Activated naive CD4-positive, alpha-beta T cell treated with anti-CD3 and anti-CD28 coated beads, Interleukin-2, amount 10 ng/mL, durations not matched to agents 7 days and 5 days (primary cell): Measurements from ENCODE around the gene ANXA4.
"Not testable (repeated sequence)": the region's sequence is repeated elsewhere in the genome, so short reads cannot be mapped to it uniquely, and the experiment has no call there.

Experiments
- CTCF ChIA-PET: fragments of 350-600 bp; sonication (Branson Sonifier 250); formaldehyde crosslinking; loops from one replicate; lab custom pipeline; 2021; ENCODE audit warnings: antibody characterized with exemption; lab: Charles Lee
- DNase-seq: peaks from one replicate; pipeline ENCODE4 v3.0.0-alpha.2; 2020
- H3K27ac Mint-ChIP-seq: one replicate; pipeline ENCODE4 v1.8.0; 2021; ENCODE audit warnings: mild to moderate bottlenecking, moderate library complexity, mixed read lengths
- H3K27me3 Mint-ChIP-seq: one replicate; pipeline ENCODE4 v1.8.0; 2021; ENCODE audit warnings: mild to moderate bottlenecking, mixed read lengths
- H3K36me3 Mint-ChIP-seq: one replicate; pipeline ENCODE4 v1.8.0; 2021; ENCODE audit warnings: mixed read lengths
- H3K4me1 Mint-ChIP-seq: one replicate; pipeline ENCODE4 v1.8.0; 2021; ENCODE audit warnings: mixed read lengths
- H3K4me3 Mint-ChIP-seq: one replicate; pipeline ENCODE4 v1.8.0; 2021; ENCODE audit warnings: mild to moderate bottlenecking, moderate library complexity, mixed read lengths
- H3K9me3 Mint-ChIP-seq: one replicate; pipeline ENCODE4 v1.8.0; 2021; ENCODE audit warnings: mixed read lengths

The ANXA4 gene

GRCh38 chr2:69829256-69830044, 87.5 kb downstream of the ANXA4 start, which contains the start of gene GMCL1:
Gene GMCL1 (plus strand): TSS chr2:69829660. CDS start chr2:69829893, 233 bp downstream.
- DNase-seq: peak; percentile 99
- peak within 1 kb of the TSS; percentile 95 for H3K27ac Mint-ChIP-seq
- peak within 1 kb of the TSS; percentile 98 for H3K4me3 Mint-ChIP-seq
- peaks cover 4% of the 10 kb centered on the region for H3K27me3 Mint-ChIP-seq
- CTCF ChIA-PET: interaction anchor here (1.3 to 2.2 kb wide), 4 partner anchors 10 to 105 kb away, joined by 4 to 9 read pairs (median 6); no protein-coding TSS in a partner anchor
- H3K9me3 Mint-ChIP-seq: no peaks in the 10 kb centered on the region
- peaks cover 60% of the 10 kb centered on the region for H3K4me1 Mint-ChIP-seq
- H3K36me3 Mint-ChIP-seq: peaks cover 19% of the 10 kb centered on the region

DNA sequence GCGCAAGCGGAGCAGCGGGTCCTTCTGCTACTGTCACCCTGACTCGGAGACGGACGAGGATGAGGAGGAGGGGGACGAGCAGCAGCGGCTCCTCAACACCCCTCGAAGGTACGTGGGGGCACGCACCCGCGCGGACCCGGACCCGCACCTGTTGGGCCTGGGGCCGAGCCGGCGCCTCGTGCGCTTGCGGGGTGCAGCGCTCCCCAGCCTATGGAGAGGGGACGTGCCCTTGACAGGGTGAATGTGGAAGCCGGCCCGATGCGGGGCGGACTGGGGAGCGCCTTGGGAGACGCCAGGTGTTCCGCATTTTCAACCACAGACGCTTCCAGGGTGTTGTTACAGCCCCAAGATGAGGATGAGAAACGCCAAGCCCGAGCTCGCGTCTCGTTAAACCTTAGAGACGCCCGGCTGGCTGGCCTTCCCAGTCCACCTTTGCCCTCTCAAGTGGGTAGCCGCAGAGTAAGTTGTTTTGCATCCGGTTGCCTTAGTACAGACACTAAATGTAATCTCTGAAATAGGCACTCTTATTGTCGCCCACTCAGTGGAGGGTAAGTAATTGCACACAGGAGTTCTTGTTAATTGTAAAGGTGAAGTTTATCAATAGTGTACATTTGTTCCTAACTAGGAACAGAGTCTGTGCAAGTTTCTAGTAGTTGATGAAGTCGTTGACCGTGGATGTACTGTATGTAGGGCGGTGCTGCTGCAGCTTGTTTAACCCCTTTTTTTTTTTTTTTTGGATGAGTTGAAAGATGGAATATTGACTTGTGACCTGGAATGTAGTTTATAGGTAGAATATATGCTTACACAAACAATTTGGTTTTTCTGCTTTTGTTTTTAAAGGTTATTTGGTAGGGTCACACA, 88.3 kb downstream of the ANXA4 start:
- CTCF ChIA-PET: interaction anchor here (2.0 kb wide), 1 partner anchor 106 kb away, joined by 6 read pairs; no protein-coding TSS in a partner anchor
- Mint-ChIP-seq H3K4me1 (peaks cover 64% of the 10 kb centered on the region), H3K9me3 (no peaks in the 10 kb centered on the region), H3K4me3 (peak overlapping the region; percentile 98), H3K27me3 (peaks cover 4% of the 10 kb centered on the region), H3K27ac (peak overlapping the region; percentile 95), H3K36me3 (peaks cover 24% of the 10 kb centered on the region)
- DNase-seq: peak; percentile 69

DNA sequence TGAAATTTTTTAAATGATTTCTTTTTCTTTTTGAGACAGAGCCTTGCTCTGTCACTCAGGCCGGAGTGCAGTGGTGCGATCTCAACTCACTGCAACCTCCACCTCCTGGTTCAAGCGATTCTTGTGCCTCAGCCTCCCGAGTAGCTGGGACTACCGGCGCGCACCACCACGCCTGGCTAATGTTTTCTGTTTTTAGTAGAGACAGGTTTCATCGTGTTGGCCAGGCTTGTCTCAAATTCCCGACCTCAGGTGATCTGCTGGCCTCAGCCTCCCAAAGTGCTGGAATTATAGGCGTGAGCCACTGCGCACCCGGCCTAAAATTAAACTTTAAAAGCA, 88.9 kb downstream of the ANXA4 start:
- Mint-ChIP-seq H3K36me3 (peaks cover 24% of the 10 kb centered on the region), H3K27ac (peak overlapping the region; percentile 67), H3K4me1 (peaks cover 70% of the 10 kb centered on the region), H3K4me3 (peak overlapping the region; percentile 98)
- not testable (repeated sequence) for DNase-seq, H3K9me3 Mint-ChIP-seq, H3K27me3 Mint-ChIP-seq
- CTCF ChIA-PET: interaction anchor here (2.0 kb wide), 1 partner anchor 106 kb away, joined by 6 read pairs; no protein-coding TSS in a partner anchor

GRCh38 chr2:69831354-69831905, 89.5 kb downstream of the ANXA4 start:
- CTCF ChIA-PET: interaction anchor here (0.6 to 2.0 kb wide), 2 partner anchors 16 to 107 kb away, joined by 4 to 6 read pairs; no protein-coding TSS in a partner anchor
- peaks cover 28% of the 10 kb centered on the region for H3K36me3 Mint-ChIP-seq
- DNase-seq: no peak
- peaks cover 75% of the 10 kb centered on the region for H3K4me1 Mint-ChIP-seq
- H3K27ac Mint-ChIP-seq: peak overlapping the region; percentile 43
- no peaks in the 10 kb centered on the region for H3K9me3 Mint-ChIP-seq
- peak overlapping the region; percentile 50 for H3K4me3 Mint-ChIP-seq
- H3K27me3 Mint-ChIP-seq: peaks cover 4% of the 10 kb centered on the region

- Mint-ChIP-seq H3K4me3 (no peak overlapping the region), H3K9me3 (no peaks in the 10 kb centered on the region), H3K27me3 (peaks cover 4% of the 10 kb centered on the region), H3K4me1 (peaks cover 60% of the 10 kb centered on the region), H3K36me3 (peaks cover 37% of the 10 kb centered on the region), H3K27ac (no peak overlapping the region)
- DNase-seq: no peak
- CTCF ChIA-PET: no interaction called here
These were observed 91.8 kb downstream of the ANXA4 start for GRCh38 chr2:69833752-69834151.

DNA sequence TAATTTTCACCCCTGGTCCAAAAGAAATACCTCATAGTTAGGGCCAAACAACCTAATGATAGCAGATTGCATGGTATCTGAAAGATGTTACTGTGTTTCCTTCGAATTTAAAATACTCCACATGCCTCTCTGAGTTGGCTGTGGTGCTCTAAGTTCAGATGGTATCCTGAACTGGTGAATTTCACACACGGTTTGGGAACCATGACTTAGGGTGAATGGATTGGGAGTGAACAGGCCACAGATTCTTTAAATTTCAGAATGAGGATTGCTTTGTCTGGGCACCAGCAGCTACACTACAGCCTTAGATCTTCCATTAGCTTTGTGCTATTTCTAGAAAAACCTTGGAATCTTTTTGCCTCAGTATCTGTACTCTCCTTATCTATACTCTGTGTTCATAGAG, 93.7 kb downstream of the ANXA4 start:
- DNase-seq: no peak
- Mint-ChIP-seq H3K4me3 (no peak overlapping the region), H3K27ac (no peak overlapping the region), H3K4me1 (peaks cover 51% of the 10 kb centered on the region), H3K27me3 (no peaks in the 10 kb centered on the region), H3K36me3 (peaks cover 39% of the 10 kb centered on the region), H3K9me3 (no peaks in the 10 kb centered on the region)
- CTCF ChIA-PET: interaction anchor here (1.2 kb wide), 1 partner anchor 111 kb away, joined by 3 read pairs; no protein-coding TSS in a partner anchor

DNA sequence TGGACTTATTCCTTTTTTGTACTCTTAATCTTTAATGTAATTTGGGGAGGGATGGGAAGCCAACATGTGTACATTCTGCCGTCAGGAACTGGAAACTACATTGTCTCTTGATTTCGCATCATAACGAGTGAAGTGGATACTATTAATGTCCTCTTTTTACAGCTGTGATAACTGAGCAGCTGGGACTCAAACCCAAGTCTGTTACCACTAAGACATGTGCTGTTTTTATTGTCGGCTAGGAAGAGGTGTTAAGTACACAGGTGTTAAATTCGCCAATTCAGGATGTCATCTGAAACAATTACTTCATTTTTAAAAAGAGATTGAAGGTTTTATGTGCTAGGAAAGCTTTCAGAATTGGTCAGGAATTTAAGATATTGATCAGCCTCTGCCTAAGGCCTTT, 94.4 kb downstream of the ANXA4 start:
- H3K4me1 Mint-ChIP-seq: peaks cover 46% of the 10 kb centered on the region
- H3K4me3 Mint-ChIP-seq: no peak overlapping the region
- CTCF ChIA-PET: interaction anchor here (1.2 kb wide), 1 partner anchor 112 kb away, joined by 3 read pairs; no protein-coding TSS in a partner anchor
- H3K27me3 Mint-ChIP-seq: no peaks in the 10 kb centered on the region
- no peak overlapping the region for H3K27ac Mint-ChIP-seq
- no peak for DNase-seq
- peaks cover 38% of the 10 kb centered on the region for H3K36me3 Mint-ChIP-seq
- no peaks in the 10 kb centered on the region for H3K9me3 Mint-ChIP-seq

GRCh38 chr2:69837533-69837932, 95.6 kb downstream of the ANXA4 start:
- Mint-ChIP-seq H3K27ac (no peak overlapping the region), H3K4me3 (no peak overlapping the region), H3K4me1 (peaks cover 35% of the 10 kb centered on the region), H3K9me3 (no peaks in the 10 kb centered on the region), H3K27me3 (no peaks in the 10 kb centered on the region), H3K36me3 (peaks cover 39% of the 10 kb centered on the region)
- no peak for DNase-seq
- CTCF ChIA-PET: no interaction called here

DNA sequence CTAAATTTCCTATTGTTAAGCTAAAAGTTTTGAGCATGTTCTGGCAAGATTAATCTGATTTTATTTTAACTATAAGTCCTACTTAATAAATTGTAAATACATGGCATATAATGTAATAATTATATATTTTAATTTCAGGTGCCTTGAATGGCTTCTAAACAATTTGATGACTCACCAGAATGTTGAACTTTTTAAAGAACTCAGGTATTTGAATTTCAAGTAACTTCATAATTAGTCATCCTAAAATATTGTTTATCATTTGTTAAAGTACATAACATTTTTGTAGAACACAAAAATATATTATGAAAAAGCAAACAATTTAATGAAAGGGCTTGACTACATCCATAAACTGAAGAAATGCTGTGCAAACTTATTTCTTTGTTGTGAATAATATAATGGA, 102.1 kb downstream of the ANXA4 start:
- Mint-ChIP-seq H3K27ac (no peak overlapping the region), H3K4me3 (no peak overlapping the region), H3K9me3 (no peaks in the 10 kb centered on the region), H3K4me1 (no peaks in the 10 kb centered on the region), H3K36me3 (peaks cover 38% of the 10 kb centered on the region), H3K27me3 (no peaks in the 10 kb centered on the region)
- DNase-seq: no peak
- CTCF ChIA-PET: no interaction called here

DNA sequence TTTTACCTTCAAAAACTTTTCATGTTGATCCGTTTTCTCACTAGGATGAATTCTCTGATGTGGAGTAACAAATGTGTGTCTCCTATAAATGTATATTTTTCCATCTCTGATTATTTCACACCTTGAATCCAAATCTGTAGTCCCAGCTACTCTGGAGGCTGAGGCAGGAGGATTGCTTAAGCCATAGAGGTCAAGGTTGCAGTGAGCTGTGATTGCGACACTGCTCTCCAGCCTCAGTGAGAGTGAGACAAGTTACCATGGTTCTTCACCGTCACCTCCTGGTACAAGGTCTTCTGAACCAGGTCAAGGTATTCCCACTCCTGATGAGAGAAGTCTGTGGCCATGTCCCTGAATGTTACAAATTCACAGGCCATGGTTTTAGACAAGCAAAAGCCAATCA, 102.6 kb downstream of the ANXA4 start:
- H3K27ac Mint-ChIP-seq: no peak overlapping the region
- no peaks in the 10 kb centered on the region for H3K9me3 Mint-ChIP-seq
- H3K4me1 Mint-ChIP-seq: no peaks in the 10 kb centered on the region
- H3K36me3 Mint-ChIP-seq: peaks cover 39% of the 10 kb centered on the region
- H3K4me3 Mint-ChIP-seq: no peak overlapping the region
- CTCF ChIA-PET: no interaction called here
- no peaks in the 10 kb centered on the region for H3K27me3 Mint-ChIP-seq
- DNase-seq: no peak

DNA sequence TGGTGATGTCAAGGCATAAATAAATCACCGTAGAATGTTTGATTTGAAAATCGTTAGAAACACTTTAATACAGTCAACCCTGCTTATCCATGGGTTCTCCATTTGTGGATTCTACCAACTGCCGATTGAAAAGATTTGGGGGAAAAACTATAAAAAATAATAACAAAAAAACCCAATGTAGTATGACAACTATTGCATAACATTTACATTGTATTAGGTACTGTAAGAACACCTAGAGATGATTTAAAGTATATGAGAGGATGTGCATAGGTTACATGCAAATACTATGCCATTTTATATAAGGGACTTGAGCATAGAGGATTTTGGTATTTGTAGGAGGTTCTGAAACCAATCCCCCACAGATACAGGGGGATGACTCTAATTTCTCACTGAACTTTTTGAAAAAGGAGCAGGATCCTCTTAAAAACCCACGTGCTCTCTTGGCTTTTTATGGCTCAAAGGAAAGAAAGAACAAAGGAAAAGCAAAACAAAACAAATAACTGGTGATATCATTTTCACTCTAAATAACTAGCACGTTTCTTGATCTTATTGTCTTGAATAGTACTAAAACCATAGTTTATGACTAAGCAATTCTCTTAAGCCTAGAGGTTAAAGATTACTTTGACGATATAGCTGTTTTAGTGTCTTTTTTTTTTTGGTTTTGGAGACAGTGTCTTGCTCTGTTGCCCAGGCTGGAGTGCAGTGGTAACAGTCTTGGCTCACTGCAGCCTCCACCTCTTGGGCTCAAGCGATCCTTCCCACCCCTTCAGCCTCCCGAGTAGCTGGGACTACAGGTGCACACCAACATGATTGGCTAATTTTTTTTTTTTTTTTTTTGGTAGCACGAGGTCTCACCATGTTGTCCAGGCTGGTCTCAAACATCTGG, 104.5 kb downstream of the ANXA4 start:
- CTCF ChIA-PET: no interaction called here
- Mint-ChIP-seq H3K4me3 (no peak overlapping the region), H3K4me1 (no peaks in the 10 kb centered on the region), H3K9me3 (no peaks in the 10 kb centered on the region), H3K36me3 (peaks cover 39% of the 10 kb centered on the region), H3K27ac (no peak overlapping the region), H3K27me3 (no peaks in the 10 kb centered on the region)
- no peak for DNase-seq

DNA sequence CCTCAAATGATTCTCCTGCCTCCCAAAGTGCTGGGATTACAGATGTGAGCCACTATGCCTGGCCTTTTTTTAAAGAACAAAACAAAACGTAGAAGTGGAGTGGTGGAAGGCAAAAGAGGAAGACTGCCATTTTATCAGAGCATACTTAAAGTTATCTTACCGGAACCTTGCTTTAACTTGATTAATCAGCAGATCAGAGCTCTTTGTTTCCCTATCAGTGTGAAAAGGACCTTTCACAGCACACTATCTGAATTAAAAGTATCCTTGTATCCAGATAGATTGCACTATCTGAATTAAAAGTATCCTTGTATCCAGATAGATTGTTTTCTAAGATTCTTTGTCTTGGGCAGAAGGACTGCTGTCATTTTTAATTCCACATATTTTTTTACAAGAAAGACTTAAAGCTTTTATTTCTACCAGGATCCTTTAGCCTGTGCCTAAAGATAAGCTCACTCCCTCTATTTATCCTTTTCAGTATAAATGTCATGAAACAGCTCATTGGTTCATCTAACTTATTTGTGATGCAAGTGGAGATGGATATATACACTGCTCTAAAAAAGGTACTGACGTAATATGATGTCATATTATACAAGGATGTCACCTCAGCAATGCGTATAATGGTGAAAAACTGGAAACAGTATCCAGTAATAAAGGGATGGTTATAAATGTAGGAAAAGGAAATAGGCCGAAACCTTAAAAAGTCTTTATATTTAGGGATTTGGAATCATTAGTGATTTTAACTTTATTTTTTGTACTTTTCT, 105.3 kb downstream of the ANXA4 start:
- H3K36me3 Mint-ChIP-seq: peaks cover 37% of the 10 kb centered on the region
- no peaks in the 10 kb centered on the region for H3K27me3 Mint-ChIP-seq
- H3K4me3 Mint-ChIP-seq: no peak overlapping the region
- no peaks in the 10 kb centered on the region for H3K9me3 Mint-ChIP-seq
- H3K27ac Mint-ChIP-seq: no peak overlapping the region
- no peak for DNase-seq
- H3K4me1 Mint-ChIP-seq: no peaks in the 10 kb centered on the region
- CTCF ChIA-PET: no interaction called here
